Measurements from ENCODE around the gene CIDEC. TPM values are rescaled to one million over a fixed set of nuclear protein-coding genes. Genes with fewer than 3 reads are reported as not detected.
A peak's percentile ranks its signal among the peaks of the same experiment; 100 is the strongest.

Gene CIDEC
- total and polyA plus RNA-seq, 2 of the 13 experiments (the other 11 are each of a cell fraction or from before 2014, with no cell fraction given) = 2.5 to 10.4 TPM

DNA sequence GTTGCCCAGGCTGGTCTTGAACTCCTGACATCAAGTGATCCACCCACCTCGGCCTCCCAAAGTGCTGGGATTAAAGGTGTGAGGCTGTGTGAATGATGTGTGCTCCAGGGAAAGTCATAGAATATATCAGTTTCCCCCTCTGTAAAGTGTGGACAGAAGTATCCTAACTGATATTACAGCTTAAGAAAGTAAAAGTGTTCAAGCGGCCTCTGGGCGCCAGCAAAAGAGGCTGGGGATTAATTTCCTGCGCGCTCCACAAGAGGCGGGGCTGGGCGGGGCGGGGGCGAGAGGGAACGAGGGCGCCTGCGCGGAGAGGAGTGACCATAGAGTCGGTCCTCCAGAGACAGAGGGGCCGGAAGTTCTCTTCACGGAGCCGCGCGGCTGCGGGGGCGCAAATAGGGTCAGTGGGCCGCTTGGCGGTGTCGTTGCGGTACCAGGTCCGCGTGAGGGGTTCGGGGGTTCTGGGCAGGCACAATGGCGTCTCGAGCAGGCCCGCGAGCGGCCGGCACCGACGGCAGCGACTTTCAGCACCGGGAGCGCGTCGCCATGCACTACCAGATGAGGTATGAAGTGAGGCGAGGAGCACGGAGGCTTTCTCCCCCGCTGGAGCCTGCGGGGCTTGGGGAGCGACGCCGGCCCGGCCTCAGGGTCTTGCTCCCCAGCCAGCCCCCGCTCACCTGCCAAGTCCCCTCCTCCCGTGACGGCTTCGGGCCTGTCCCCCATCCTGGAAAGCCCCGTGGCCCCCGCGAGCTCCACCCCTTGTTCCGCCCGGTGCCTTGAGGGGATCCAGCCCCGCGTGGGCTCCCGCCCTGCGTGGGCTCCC is 10.4 kb upstream of the CIDEC start, which contains the start of gene JAGN1 (continued):
- TF ChIP-seq, protein P1, sequence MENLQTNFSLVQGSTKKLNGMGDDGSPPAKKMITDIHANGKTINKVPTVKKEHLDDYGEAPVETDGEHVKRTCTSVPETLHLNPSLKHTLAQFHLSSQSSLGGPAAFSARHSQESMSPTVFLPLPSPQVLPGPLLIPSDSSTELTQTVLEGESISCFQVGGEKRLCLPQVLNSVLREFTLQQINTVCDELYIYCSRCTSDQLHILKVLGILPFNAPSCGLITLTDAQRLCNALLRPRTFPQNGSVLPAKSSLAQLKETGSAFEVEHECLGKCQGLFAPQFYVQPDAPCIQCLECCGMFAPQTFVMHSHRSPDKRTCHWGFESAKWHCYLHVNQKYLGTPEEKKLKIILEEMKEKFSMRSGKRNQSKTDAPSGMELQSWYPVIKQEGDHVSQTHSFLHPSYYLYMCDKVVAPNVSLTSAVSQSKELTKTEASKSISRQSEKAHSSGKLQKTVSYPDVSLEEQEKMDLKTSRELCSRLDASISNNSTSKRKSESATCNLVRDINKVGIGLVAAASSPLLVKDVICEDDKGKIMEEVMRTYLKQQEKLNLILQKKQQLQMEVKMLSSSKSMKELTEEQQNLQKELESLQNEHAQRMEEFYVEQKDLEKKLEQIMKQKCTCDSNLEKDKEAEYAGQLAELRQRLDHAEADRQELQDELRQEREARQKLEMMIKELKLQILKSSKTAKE (CRISPR knock-in tag; IDR thresholded peaks at IDR 0.05; ENCODE audit: borderline replicate concordance) = no peak
- TF ChIP-seq ZSCAN25 (CRISPR knock-in tag; IDR thresholded peaks at IDR 0.05) = peak; percentile 67; the same call in 1 of the 2 replicates
- TF ChIP-seq MYC (CRISPR knock-in tag; IDR thresholded peaks at IDR 0.05; ENCODE audit: borderline replicate concordance) = peak; percentile 92
- no peak for TF ChIP-seq ZNF121 (CRISPR knock-in tag; IDR thresholded peaks at IDR 0.05)
- TF ChIP-seq ETV6 (CRISPR knock-in tag; conservative IDR thresholded peaks at IDR 0.05) = no peak
- TF ChIP-seq, protein P2, sequence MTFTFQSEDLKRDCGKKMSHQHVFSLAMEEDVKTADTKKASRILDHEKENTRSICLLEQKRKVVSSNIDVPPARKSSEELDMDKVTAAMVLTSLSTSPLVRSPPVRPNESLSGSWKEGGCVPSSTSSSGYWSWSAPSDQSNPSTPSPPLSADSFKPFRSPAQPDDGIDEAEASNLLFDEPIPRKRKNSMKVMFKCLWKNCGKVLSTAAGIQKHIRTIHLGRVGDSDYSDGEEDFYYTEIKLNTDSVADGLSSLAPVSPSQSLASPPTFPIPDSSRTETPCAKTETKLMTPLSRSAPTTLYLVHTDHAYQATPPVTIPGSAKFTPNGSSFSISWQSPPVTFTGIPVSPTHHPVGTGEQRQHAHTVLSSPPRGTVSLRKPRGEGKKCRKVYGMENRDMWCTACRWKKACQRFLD (CRISPR knock-in tag; IDR thresholded peaks at IDR 0.05; ENCODE audit: borderline replicate concordance) = peak; percentile 95
- TF ChIP-seq RAD21 (CRISPR knock-in tag; IDR thresholded peaks at IDR 0.05) = peak; percentile 71
- no peak for TF ChIP-seq PTBP1 (IDR thresholded peaks at IDR 0.05; ENCODE audit: low read depth, low read length, poor library complexity, severe bottlenecking)
- TF ChIP-seq SALL1 (CRISPR knock-in tag; IDR thresholded peaks at IDR 0.05) = peak; percentile 88
- no peak for TF ChIP-seq NR2F6 (IDR thresholded peaks at IDR 0.05)
- 0 out of 2 replicates have a peak, but pooled peaks have one; percentile 53 for TF ChIP-seq NR2F6 (CRISPR knock-in tag; IDR thresholded peaks at IDR 0.05)
- TF ChIP-seq MXD4 (CRISPR knock-in tag; IDR thresholded peaks at IDR 0.05) = peak; percentile 73; the same call in 1 of the 2 replicates
- 0 out of 2 replicates have a peak, but pooled peaks have one; percentile 58 for TF ChIP-seq ZSCAN20 (CRISPR knock-in tag; IDR thresholded peaks at IDR 0.05; ENCODE audit: borderline replicate concordance)
- TF ChIP-seq EEA1 (CRISPR knock-in tag; IDR thresholded peaks at IDR 0.05; ENCODE audit: borderline replicate concordance) = peak; percentile 63; the same call in 1 of the 2 replicates
- TF ChIP-seq NRL (CRISPR knock-in tag; IDR thresholded peaks at IDR 0.05; ENCODE audit: borderline replicate concordance) = peak; percentile 92
- TF ChIP-seq HOXA9 (CRISPR knock-in tag; IDR thresholded peaks at IDR 0.05; ENCODE audit: borderline replicate concordance) = no peak
- no peak for TF ChIP-seq MAFF (IDR thresholded peaks at IDR 0.05; ENCODE audit: low read depth, low read length)
- TF ChIP-seq TCF12 (IDR thresholded peaks at IDR 0.05) = no peak
- TF ChIP-seq TCF12 (CRISPR knock-in tag; IDR thresholded peaks at IDR 0.05) = peak; percentile 80; the same call in 1 of the 2 replicates
- no peak for TF ChIP-seq ZNF577 (CRISPR knock-in tag; IDR thresholded peaks at IDR 0.05; ENCODE audit: borderline replicate concordance, low read depth)
- TF ChIP-seq, protein P3, sequence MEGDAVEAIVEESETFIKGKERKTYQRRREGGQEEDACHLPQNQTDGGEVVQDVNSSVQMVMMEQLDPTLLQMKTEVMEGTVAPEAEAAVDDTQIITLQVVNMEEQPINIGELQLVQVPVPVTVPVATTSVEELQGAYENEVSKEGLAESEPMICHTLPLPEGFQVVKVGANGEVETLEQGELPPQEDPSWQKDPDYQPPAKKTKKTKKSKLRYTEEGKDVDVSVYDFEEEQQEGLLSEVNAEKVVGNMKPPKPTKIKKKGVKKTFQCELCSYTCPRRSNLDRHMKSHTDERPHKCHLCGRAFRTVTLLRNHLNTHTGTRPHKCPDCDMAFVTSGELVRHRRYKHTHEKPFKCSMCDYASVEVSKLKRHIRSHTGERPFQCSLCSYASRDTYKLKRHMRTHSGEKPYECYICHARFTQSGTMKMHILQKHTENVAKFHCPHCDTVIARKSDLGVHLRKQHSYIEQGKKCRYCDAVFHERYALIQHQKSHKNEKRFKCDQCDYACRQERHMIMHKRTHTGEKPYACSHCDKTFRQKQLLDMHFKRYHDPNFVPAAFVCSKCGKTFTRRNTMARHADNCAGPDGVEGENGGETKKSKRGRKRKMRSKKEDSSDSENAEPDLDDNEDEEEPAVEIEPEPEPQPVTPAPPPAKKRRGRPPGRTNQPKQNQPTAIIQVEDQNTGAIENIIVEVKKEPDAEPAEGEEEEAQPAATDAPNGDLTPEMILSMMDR (CRISPR knock-in tag; IDR thresholded peaks at IDR 0.05) = peak; percentile 57
- 0 out of 2 replicates have a peak, but pooled peaks have one; percentile 30 for TF ChIP-seq MTF1 (CRISPR knock-in tag; IDR thresholded peaks at IDR 0.05)
- TF ChIP-seq ZNF777 (CRISPR knock-in tag; IDR thresholded peaks at IDR 0.05) = peak; percentile 82

All from HepG2 (cell line).